ENCODE measurements around the gene RACGAP1. TPM values are rescaled to one million over a fixed set of nuclear protein-coding genes. Genes with fewer than 3 reads are reported as not detected.

The RACGAP1 gene
- total RNA-seq, 1 donor: 9.4 TPM

DNA sequence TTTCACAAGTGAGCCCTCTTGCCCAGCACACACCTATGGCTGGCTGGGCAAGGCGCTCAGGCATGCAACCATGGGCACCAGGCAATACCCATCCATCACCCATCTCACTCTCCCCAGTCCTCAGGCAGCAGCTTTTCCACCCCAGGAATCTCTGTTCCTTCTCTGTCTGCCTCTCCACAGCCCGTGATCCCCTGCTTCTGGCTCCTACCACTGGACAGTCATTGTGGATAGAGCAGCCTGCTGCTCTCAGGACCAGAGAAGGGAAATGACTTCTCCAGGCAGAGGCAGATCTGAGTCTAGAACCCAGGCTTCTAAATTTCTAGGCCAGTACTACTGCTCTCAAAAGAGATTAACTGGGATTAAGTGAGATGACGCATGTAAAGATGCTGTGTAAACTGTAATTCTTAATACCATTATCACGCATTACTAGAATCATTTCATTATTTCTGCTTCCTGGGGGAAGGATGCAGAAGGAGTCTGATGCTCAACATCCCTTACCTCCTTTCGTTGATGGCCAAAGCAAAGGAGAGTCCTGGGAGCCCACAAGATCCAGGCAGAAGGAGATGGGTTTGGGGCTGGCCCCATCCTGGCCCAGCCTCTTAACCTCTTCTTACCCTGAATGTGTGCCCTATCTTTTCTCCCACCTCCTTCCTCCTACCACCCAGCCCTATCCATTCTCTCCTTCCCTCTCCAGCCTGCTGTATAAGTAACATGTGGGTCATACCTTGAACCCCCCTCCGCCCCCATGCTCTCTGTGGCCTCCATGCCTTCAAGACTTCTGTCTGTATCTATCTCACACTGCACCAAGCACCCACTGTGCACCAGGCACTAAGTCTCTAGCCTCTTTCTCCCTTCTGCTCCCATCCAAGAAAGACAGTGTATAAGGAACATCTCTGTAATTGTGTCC lies 68.4 kb downstream of the RACGAP1 start:
- DNase-seq (ENCODE audit: low read depth in 2 of 3, low spot score in 2 of 3): no peak

- DNase-seq (ENCODE audit: low read depth in 2 of 3, low spot score in 2 of 3): peak in 2 of 3 donors; percentile 45 to 66
These were observed 69.2 kb downstream of the RACGAP1 start for GRCh38 chr12:49955899-49956662.

DNA sequence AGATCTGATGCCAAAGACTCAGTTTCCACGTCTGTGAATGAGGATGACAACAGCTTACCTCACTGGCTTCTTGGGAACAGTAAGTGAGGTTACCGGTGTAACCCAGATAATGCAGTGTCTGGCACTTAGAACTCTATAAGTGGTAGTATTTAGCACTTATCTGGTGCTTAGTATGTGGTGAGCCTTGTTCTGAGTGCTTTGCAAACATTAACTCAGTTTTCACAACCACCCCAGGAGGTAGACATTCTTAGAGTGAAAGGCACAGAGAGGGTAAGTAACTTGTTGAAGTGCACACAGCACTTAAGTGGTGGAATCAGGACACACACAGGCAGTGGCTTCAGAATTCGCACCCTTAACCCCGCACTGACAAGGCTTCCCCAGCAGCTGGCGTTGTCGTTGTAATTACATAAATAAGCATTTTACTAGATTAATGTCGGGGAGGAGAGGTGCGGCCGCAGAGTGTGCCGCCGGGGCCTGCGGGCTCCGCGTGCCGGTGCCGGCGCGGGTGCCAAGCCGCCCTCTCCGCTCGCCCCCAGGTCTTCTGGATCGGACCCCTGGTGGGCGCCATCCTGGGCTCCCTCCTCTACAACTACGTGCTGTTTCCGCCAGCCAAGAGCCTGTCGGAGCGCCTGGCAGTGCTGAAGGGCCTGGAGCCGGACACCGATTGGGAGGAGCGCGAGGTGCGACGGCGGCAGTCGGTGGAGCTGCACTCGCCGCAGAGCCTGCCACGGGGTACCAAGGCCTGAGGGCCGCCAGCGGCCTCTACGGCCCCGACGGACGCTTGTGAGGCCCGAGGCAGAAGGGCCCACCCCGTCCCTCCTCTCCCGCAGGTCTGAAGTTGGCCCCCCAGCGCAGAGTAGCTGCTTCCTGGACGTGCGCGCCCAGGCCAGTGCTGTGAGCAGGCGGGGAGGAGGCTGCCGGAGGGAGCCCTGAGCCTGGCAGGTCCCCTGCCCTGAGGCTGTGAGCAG lies 70.1 kb downstream of the RACGAP1 start:
- DNase-seq (ENCODE audit: low read depth in 2 of 3, low spot score in 2 of 3): no peak

DNA sequence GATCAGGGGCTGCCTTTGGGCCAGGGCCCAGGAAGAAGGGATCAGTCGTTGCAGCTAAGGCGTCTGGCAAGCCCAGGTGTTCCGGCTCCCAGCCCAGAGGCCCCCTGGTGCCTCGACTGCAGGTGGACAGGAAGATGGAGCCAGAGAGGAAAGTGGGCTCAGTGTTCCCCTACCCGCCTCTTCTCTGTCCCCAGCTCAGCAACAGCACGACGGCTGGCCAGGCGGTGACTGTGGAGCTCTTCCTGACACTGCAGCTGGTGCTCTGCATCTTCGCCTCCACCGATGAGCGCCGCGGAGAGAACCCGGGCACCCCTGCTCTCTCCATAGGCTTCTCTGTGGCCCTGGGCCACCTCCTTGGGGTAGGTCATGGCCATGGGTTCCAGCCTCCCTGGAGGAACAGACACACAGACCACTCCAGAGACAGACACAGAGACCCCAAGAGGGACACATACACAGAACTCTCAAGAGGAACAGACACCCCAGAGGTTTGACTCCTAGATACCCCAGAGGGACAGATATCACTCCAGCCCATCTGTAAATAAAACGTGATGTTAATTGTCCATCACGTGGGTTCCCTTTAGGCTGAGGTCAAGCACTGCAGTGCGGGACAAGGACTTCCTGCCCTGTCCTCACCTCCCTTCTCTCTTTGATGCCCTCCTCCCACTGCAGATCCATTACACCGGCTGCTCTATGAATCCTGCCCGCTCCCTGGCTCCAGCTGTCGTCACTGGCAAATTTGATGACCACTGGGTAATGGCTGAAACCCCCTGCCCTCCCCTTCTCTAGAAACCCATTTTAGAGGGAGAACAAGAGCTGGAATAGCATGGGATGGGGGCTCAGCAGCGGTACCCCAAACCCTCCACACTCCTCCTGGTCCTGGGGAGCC lies 71.1 kb downstream of the RACGAP1 start:
- no peak for DNase-seq (ENCODE audit: low read depth in 2 of 3, low spot score in 2 of 3)

- no peak for DNase-seq (ENCODE audit: low read depth in 2 of 3, low spot score in 2 of 3)
These were observed 72.1 kb downstream of the RACGAP1 start for GRCh38 chr12:49953151-49953550.

DNA sequence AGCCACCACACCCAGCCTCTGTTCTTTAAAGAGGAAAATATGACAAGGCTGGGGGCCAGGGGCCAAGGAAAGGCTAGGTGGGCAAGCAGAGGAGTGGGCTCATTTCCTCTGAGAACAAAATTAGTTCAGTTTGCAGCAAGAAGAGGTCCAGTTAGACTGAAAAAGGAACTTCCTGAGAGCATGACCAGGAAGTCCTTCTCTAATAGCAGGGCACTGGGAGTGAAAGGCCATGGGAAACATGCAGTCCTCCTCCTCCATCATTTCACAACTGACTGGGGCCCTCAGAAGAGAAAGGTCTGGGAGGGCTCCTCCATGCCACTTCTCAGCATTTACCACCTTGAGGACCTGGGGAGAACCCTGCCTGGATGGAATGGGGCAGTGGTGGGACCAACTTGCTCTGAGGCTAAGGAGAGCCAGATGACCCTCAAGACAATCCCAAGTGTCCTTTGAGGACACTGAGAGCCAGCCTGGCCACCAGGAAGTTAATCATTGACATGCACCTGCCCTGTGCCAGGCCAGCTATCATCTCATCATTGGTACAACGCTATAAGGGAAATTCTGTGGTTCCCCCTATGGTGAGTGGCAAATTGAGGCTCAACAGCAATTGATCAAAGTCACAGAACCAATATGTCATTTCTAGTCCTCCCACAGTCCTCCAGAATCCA lies 72.8 kb downstream of the RACGAP1 start:
- DNase-seq (ENCODE audit: low read depth in 2 of 3, low spot score in 2 of 3): no peak

- no peak for DNase-seq (ENCODE audit: low read depth in 2 of 3, low spot score in 2 of 3)
These were observed 73.7 kb downstream of the RACGAP1 start for GRCh38 chr12:49951411-49952240.

- DNase-seq (ENCODE audit: low read depth in 2 of 3, low spot score in 2 of 3): no peak
These were observed 74.7 kb downstream of the RACGAP1 start, which contains the start of gene AQP2 for GRCh38 chr12:49950273-49951251. AQP2 (plus strand) TSS chr12:49950737; CDS start chr12:49950831, 94 bp downstream.

DNA sequence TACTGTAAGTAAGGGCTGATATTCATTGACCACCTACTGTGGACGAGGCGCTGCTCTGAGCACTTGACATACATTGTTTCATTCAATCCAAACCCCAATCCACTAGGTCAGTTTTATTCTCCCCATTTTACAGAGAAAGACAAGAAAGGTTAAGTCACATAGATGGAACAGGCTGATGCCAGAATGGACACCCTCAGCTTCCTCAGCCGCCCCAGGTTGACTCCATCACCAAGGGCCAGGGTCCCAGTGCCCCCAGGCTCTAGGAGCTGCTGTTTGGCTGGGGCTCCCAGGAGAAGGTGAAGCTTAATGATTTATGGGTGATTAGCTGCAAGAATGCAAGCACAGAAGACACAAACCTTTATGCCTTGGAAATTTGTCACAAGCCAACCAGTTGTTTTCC lies 75.4 kb downstream of the RACGAP1 start:
- DNase-seq (ENCODE audit: low read depth in 2 of 3, low spot score in 2 of 3): no peak

- no peak for DNase-seq (ENCODE audit: low read depth in 2 of 3, low spot score in 2 of 3)
These were observed 76.1 kb downstream of the RACGAP1 start for GRCh38 chr12:49948866-49949845.

DNA sequence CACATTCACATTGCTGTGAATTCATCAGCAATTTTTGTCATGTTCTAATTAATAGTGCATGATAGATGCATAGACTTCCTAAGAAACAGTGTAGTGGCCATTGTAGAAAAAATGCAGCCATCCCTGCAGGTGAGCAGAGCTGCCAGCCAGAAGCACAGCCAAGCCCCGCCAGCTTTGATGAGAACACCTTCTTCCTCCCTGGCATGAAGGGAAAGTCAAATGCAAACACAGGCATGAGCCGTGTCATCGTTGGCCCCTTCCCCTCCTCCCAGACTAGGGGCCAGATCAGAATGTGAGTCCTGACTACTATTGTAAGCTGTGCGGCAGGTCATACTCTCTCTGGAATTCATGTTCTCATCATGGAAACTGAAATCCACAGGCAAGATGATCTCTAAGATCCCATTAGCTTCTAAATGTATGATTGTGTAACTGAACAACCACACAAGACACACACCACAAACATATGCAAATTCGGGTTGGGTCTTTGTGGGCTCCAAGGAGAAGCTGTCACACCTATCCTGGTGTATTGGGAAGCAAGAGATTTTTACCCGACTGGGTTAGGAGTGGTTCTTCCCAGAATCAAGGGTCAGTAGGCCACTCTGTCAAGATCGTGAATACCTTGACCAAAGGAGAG lies 77.6 kb downstream of the RACGAP1 start:
- DNase-seq (ENCODE audit: low read depth in 2 of 3, low spot score in 2 of 3): no peak

- DNase-seq (ENCODE audit: low read depth in 2 of 3, low spot score in 2 of 3): no peak
These were observed 78.8 kb downstream of the RACGAP1 start for GRCh38 chr12:49946497-49946896.

- DNase-seq (ENCODE audit: low read depth in 2 of 3, low spot score in 2 of 3): no peak
These were observed 79.2 kb downstream of the RACGAP1 start for GRCh38 chr12:49946086-49946485.

- DNase-seq (ENCODE audit: low read depth in 2 of 3, low spot score in 2 of 3): peak; percentile 68 to 80 (median 70)
These were observed 79.8 kb downstream of the RACGAP1 start for GRCh38 chr12:49945394-49946080.

DNA sequence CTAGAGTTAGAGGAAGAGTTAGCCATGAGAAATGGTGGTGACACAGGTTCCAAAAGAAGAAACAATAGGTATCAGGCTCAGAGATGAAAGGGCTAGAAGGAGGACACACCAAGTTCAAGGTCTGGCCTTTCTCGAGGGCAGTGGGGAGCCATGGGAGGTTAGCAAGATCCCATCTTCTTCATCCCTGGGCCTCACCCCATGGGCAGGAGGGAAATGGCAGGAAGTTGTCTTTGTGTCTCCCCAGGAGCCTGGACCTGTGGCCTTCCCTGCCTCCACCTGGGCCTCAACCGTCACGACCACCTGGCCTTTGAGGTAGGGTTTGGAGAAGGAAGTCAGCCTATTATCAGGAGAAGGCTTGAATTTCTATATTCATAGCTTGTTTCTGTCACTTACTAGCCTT lies 80.6 kb downstream of the RACGAP1 start:
- no peak for DNase-seq (ENCODE audit: low read depth in 2 of 3, low spot score in 2 of 3)
